HG03159 (cell line): ENCODE results near the gene TFR2.
"Not testable (repeated sequence)": the region's sequence is repeated elsewhere in the genome, so short reads cannot be mapped to it uniquely, and the experiment has no call there.

Experiments
- ATAC-seq: cut with Tn5 transposase; IDR thresholded peaks from one replicate; pipeline ENCODE4 v1.9.1; 2021; ENCODE audit warnings: mild to moderate bottlenecking, moderate library complexity; ENCODE audit not compliant: unreplicated experiment

TFR2 gene

DNA sequence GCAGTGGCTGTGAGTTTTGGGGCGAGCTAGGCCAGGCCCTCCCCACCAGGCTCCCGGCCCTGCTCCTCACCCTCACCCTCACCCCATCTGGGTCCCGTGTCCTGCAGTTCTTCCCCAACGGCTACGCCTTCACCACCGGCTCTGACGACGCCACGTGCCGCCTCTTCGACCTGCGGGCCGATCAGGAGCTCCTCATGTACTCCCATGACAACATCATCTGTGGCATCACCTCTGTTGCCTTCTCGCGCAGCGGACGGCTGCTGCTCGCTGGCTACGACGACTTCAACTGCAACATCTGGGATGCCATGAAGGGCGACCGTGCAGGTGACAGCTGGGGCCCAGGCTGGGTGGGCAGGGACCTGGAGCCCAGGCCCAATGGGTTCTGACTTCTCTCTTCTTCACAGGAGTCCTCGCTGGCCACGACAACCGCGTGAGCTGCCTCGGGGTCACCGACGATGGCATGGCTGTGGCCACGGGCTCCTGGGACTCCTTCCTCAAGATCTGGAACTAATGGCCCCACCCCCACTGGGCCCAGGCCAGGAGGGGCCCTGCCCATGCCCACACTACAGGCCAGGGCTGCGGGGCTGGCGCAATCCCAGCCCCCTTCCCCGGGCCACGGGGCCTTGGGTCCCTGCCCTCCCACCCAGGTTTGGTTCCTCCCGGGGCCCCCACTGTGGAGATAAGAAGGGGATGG lies 37.1 kb upstream of the TFR2 start:
- no peak for ATAC-seq

DNA sequence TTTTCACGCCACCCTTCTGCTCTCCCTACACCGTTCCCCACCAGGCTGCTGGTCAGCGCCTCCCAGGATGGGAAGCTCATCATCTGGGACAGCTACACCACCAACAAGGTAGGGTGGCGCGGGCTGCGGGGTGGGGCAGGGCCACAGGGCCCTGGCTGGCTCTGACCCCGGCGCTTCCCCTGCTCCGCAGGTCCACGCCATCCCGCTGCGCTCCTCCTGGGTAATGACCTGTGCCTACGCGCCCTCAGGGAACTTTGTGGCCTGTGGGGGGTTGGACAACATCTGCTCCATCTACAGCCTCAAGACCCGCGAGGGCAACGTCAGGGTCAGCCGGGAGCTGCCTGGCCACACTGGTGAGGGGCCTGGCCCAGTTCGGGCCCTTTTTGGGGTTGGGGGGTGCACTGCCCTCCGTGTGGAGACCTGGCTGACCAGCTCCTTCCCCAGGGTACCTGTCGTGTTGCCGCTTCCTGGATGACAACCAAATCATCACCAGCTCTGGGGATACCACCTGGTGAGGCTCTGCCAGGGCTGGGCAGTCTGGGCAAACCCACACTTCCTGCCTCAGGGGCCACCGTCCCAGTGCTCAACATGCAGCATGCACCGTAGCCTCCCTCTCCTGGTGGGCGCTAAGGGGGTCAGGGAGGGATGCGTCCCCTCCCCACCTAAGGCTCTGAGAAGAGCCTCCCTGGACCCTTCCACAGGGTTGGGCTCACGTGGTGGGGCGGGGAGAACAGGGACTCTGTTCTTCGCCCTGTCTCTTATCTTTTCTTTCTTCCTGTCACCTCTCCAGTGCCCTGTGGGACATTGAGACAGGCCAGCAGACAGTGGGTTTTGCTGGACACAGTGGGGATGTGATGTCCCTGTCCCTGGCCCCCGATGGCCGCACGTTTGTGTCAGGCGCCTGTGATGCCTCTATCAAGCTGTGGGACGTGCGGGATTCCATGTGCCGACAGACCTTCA lies 36.2 kb upstream of the TFR2 start:
- ATAC-seq, result no peak

DNA sequence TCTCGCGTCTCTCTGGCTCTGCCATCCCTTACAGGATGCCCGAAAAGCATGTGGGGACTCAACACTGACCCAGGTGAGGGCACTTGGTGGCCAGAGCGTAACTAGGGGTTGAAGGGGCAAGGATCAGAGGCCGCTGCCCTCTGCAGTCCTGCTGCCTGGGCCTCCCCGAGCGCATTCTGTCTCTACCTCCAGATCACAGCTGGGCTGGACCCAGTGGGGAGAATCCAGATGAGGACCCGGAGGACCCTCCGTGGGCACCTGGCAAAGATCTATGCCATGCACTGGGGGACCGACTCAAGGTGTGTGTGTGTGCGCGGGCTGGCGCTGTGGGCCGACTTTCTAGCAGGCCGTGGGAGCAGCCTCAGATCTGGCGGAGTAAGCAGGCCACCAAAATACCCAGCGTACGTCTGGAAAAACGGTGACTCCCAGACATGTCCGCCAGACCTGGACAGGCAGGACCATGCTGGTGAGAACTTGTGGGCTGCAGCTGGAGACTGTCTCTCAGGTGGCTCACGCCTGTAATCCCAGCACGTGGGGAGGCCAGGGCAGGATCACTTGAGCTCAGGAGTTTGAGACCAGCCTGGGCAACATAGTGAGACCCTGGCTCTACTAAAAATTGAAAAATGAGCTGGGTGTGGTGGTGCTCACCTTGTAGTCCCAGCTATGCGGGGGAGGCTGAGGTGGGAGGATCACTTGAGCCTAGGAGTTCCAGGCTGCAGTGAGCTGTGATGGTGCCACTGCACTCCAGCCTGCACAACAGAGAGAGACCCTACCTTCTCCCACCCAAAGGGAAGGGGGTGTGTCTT lies 35.4 kb upstream of the TFR2 start:
- no peak for ATAC-seq

DNA sequence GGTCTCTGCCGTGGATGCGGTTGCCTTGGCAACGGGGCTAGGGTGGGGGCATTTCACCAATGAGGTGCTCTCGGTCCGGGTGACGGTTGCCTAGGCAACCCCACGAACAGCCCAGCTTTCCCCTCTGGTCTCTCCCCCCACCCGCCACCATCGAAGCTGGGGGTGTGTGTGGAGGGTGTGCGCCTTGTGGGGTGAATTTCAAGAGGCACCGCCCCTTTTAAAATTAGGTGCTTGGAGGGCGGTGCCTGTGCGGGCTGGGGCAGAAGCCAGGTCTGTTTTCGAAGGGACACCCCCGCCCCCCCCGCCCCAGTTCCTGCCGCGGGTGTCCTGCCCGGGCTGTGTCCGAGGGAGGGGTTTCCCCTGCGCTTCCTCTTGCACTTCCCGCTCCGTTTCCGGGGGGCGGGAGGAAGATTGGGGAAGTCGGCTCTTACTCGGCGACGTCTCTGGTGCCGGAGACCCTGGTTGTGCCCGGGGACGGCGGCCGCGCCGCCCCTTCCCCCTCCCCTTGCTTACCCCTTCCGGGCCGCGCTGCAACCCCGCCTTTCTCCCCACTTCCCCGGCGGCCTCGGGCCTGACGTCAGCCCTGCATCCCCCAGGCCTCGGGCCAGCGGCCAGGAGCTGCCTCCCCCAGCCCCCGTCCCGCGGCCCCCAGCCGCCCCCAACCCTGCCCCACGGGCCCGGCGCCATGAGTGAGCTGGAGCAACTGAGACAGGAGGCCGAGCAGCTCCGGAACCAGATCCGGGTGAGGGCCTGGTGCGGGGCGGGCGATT lies 34.4 kb upstream of the TFR2 start:
- peak; percentile 30 for ATAC-seq

DNA sequence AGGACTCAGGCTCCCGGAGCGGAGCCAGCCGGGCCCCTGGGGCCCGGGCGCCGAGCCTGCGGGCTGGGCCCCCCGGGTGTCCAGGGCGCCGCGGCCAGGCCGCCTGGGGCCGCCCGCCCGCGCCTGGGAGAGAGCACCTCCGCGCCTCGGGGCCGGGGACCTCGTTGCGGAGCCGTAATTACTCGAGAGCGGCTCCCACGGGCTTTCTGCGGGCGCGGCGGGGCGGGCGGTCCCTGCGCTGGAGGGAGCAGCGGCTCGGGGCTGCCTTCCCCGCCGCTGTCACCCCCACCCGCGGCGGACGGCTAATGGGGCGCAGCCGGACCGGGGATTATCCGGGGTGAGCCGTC lies 33.7 kb upstream of the TFR2 start:
- ATAC-seq, result no peak

DNA sequence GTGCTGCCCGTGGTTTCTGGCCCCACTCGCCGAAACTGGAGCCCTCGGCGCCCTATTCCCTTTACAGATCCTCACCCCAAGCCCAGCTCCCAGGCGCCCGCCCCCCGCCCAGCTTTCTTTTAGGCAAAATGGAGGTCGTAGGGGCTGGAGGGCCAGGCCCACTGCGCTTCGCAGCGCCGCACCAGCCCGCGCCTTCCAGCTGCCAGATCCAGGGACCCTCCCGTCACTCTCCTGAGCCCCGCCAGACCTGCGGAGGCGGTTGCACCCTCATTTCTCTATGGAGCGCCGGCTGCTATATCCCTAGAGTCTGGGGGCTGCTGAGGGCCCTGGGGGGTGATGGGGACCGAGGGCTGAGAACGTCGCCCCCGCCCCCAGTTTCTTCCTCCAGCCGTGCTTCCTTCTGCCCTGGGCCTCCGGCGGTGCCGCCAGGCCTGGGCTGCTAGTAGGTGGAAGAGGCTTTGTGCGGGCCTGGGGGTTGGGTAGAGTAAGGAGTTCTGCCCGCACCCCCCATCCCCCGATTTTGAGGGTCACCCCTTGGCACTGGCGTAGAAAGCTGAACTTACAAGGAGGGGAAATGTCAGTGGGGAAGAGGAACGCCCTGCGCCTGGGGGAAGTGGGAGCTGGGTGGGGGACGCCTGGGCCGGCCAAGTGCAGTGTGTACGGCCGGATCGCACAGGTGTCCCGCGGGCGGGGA lies 33.2 kb upstream of the TFR2 start:
- no peak for ATAC-seq

DNA sequence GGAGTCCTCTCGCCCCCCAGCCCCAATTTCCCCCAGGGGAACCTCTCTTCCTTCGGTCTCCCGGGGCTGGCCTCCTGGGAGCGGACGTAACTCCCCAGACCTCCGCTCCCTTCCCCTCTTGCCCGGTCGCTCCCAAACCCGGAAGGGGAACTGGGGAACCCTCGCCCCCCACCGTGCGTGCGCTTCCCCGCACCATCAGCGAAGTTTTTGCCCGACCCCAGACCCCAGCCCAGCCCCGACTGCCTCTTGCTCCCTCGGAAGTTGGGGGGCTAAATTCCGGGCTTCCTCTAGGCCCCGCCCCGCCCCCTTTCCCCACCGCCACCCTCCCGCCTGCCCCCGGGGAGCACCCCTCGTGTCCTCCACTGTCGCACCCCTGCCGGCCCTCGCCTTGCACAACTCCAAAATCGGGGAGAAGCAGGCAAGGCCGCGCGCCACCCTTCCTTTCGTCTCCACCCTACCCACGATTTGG lies 32.6 kb upstream of the TFR2 start:
- ATAC-seq, result peak; percentile 2

DNA sequence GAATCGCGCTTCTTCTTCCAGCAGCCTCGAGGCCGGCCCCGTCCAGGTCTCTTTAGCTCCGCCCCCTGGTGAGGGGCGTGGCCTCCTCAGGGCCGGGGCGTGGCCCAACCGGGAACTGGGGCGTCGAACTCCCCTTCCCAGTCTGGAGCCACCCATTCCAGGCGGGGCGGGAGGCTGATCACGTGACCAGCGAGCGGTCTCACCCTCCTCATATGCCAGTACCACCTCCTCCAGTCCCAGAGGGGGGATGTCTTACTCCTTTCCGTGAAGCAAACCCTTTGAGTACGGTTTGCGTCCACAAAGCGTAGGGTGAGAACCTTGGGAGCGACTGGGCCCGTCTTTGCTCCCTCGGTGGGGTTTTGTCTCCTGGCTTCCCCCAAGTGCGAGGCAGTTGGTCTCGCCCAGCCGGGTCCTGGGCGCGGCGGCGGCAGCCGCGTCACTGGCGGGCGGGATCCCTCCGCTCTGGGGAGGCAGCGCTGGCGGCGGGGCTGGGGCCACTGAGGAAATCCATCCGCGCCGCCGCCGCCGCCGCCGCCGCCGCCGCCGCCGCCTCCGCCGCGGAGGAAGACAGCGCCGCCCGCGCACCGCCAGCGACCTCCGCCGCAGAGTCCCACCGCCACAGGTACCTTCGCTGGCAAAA lies 32.1 kb upstream of the TFR2 start, which contains the start of gene GNB2:
GNB2 (plus strand) TSS at position 439 of the 640 bp plus-strand sequence. CDS start 2,526 bp downstream, outside the sequence.
- ATAC-seq, result peak; percentile 51

DNA sequence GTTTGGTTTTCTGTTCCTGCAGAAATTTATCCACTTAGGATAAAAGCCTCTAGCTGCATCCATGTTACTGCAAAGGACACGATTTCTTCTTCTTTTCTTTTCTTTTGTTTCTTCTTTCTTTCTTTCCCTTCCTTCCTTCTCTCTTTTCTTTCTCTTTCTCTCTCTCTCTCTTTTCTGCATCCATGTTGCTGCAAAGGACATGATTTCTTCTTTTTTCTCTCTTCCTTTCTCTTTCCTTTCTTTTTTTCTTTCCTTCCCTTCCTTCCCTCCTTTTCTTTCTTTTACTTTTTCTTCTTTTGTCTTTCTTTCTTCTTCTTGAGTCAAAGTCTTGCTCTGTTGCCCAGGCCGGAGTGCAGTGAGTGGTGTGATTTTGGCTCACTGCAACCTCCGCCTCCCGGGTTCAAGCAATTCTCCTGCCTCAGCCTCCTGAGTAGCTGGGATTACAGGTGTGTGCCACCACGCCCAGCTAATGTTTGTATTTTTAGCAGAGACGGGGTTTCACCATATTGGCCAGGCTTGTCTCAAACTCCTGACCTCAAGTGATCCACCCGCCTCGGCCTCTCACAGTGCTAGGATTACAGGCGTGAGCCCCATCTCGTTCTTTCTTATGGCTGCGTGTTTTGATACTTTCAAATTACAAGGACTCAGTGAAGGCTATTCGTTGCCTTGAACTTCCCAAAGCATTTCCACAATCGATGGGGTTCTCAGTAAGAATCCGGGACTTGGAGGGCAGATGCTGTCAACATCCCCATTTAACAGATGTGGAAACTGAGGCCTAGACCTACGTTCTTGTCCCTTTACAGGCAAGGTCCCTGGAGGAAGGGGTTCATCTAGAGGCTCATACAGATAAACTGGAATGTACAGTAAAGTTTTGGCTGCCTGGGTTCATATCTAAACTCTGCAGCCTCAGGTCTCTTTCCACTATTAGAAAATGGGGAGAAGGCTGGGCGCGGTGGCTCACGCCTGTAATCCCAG lies 30.3 kb upstream of the TFR2 start:
- ATAC-seq, result no peak

DNA sequence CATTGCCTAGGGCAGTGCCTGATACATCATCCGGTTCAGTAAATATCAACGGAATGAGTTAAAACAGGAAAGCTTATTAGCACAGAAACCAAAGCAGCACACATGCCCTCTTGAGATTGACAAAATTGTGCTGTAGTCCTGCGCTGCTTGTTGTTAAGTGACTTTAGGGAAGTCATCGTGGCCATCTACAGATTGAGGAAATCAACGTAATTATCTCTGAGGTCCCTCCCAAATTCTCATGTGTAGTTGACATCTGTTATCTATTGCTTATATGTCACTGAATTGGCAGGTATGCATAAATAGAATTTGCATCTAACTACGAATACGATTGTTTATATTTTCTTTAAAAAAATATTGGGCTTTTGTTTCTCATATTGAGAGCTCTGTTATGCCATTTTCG lies 28.7 kb upstream of the TFR2 start:
- ATAC-seq, result no peak

DNA sequence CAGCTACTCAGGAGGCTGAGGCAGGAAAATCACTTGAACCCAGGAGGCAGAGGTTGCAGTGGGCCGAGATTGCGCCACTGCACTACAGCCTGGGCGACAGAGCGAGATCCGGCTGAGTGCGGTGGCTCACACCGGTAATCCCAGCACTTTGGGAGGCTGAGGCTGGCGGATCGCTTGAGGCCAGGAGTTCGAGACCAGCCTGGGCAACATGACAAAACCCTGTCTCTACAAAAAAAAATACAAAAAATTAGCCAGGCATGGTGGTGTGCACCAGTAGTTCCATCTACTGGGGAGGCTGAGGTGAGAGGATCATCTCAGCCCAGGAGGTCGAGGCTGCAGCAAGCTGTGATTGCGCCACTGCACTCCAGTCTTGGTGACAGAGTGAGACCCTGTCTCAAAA lies 27.8 kb upstream of the TFR2 start:
- not testable (repeated sequence) for ATAC-seq

DNA sequence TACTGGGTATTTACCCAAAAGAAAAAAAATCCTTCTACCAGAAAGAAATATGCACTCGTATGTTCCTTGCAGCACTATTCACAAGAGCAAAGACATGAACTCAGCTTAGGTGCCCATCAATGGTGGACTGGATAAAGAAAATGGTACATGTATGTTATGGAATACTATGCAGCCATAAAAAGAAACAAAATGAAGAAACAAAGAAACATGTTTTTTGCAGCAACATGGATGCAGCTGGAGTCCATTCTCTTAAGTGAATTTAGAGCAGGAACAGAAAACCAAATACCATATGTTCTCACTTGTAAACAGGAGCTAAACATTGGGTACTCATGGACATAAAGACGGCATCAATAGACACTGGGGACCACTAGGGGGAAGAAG lies 26.7 kb upstream of the TFR2 start:
- no peak for ATAC-seq

DNA sequence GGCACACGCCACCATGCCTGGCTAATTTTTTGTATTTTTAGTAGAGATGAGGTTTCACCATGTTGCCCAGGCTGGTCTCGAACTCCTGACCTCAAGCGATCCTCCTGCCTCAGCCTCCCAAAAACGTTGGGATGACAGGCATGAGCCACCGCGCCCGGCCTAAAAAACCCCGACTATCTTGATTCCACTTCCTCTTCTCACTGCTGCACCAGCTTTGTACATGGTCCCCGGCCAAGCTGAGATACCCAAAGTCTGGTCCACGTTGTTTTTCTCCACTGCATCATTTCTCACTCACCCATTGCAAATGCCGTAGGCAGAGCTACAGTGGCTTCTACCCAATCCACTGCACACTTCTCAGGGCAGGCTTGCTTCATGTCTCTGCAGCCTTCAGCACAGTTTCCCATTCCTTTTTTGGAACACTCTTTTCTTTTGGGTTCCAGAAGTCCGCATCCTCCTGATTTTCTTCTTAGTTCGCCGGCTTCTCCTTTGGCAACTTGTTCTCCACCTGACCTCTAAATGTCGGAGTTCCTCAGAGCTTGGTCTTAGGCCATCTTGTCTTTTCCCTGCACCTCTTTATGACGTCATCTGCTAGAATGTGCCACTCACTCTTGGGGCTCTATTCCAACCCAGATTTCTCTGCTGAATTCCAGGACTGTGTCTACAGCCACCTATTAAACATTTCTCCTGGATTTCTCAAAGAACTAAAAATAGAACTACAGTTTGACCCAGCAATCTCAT lies 26.1 kb upstream of the TFR2 start:
- ATAC-seq, result no peak

DNA sequence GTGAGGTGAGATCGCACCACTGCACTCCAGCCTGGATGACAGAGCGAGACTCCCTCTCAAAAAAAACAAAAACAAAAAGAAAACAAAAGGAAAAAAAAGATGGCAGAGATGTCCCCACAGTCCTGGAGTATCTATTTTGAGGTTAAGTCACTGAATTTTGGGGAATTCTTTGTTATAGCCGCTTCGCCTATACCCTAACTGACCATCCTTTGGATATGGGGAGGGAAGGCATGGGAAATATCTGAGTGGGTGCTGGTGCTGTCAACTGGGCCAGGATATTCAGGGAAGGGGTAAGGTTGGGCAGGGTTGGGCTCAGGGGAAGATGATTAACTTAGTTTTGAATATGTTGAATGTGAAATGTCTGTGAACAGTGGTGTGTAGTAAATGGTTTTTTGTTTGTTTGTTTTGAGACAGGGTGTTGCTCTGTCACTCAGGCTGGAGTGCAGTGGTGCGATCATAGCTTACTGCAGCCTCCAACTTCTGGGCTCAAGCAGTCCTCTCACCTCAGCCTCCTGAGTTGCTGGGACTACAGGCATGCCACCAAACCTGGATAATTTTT lies 23.9 kb upstream of the TFR2 start:
- ATAC-seq, result no peak

DNA sequence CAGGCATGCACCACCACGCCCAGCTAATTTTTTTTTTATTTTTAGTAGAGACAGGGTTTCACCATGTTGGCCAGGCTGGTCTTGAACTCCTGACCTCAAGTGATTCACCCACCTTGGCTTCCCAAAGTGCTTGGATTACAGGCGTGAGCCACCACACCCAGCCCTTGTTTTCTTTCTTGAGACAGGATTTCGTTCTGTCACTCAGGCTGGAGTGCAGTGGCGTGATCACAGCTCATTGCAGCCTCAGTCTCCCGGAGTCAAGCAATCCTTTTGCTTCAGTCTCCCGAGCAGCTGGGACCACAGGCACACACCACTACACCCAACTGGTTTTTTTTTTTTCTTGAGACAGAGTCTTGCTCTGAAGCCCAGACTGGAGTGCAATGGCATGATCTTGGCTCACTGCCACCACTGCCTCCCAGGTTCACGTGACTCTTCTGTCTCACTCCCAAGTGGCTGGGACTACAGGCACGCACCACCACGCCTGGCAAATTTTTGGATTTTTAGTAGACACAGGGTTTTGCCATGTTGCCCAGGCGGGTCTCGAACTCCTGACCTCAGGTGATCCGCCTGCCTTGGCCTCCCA lies 20.9 kb upstream of the TFR2 start:
- ATAC-seq, result not testable (repeated sequence)

DNA sequence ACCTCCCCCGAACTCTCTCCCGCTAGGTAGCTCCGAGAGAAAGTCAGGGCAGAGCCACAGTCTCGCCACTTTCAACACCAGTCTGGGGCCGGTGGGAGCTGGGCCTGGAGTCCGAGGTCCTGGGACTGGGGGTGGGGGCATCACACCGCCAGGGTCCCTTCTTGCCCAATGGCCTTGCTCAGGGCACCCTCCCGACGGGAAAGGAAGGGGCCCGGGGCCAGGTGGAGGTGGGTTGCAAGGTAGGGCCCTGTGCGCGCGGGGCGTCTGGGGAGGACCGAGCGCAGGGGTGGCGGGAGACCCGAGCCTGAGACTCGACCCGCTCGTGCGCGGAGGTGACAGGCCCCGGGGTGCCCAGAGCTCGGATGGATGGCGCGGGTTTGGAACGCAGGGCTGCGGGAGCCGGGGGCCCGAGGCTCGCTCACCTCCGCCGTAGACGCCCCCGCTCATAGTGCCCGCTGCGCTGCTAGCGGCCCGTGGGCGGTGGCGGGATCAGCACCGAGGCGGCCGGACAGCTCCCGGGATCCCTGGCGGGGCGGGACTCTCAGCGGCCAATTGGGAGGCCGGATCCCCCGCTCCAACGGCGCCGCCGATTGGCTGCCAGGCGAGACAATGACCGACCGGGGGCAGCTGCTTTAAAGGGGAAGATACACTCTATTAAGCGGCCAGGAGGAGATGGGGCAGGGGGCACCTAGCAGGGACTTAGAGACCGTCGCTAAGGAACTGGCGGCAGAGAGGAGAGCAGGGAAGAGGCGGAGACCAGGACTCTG lies 14.7 kb upstream of the TFR2 start, which contains the start of gene ACTL6B:
ACTL6B (minus strand) TSS at position 541 of the 767 bp plus-strand sequence; CDS start at position 447, 94 bp downstream.
- ATAC-seq, result no peak
